Gastrocnemius medialis (tissue), 4 donors: ENCODE results near the gene N4BP2.
"Not testable (repeated sequence)": the region's sequence is repeated elsewhere in the genome, so short reads cannot be mapped to it uniquely, and the experiment has no call there.

Experiments used
- CTCF ChIP-seq, 5 experiments: fragments of 450-650 bp in 3 of 5; fragments of 200-600 bp in 2 of 5; sonication (generic) in 2 of 5; IDR thresholded peaks in 4 of 5; conservative IDR thresholded peaks in 1 of 5; 1 replicate in 4 of 5; 2 replicates in 1 of 5; pipeline ENCODE4 v1.5.1; 2016 to 2019; ENCODE audit warnings: antibody characterized with exemption in 5 of 5, mild to moderate bottlenecking in 3 of 5, moderate library complexity in 3 of 5
- POLR2A ChIP-seq, 2 donors: fragments of 450-650 bp; IDR thresholded peaks; one replicate each; pipeline ENCODE4 v1.6.1; 2017; ENCODE audit warnings: antibody characterized with exemption in 2 of 2, mild to moderate bottlenecking in 2 of 2, moderate library complexity in 2 of 2

GRCh38 chr4:40147490-40147889 lies 90.8 kb downstream of the N4BP2 start:
- TF ChIP-seq CTCF (IDR thresholded peaks at IDR 0.05 in 4 of 5, conservative IDR thresholded peaks at IDR 0.05 in 1 of 5); POLR2A (IDR thresholded peaks at IDR 0.05): not testable (repeated sequence)
